Neutrophil (primary cell): ENCODE results near the gene PLA2G6.

Experiments
- H3K27ac ChIP-seq: fragments of 200-600 bp; sonication (generic); 2 replicates; pipeline ENCODE4 v1.5.1; 2016; ENCODE audit warnings: mild to moderate bottlenecking, moderate library complexity
- H3K27me3 ChIP-seq: fragments of 200-600 bp; sonication (generic); 2 replicates; pipeline ENCODE4 v1.6.0; 2016; ENCODE audit warnings: mild to moderate bottlenecking
- H3K36me3 ChIP-seq: fragments of 200-600 bp; sonication (generic); 2 replicates; pipeline ENCODE4 v1.5.1; 2017
- H3K4me1 ChIP-seq, 2 experiments: fragments of 200-600 bp in 1 of 2; sonication (generic) in 1 of 2; 1 replicate in 1 of 2; 2 replicates in 1 of 2; pipeline versions ENCODE4 v1.5.1 to v1.6.1; 2013 to 2016; ENCODE audit warnings: low read depth in 1 of 2, low read length in 1 of 2, mild to moderate bottlenecking in 1 of 2, moderate library complexity in 1 of 2; ENCODE audit not compliant: control insufficient read depth in 1 of 2, insufficient read depth in 1 of 2
- H3K4me3 ChIP-seq, 2 experiments: fragments of 200-600 bp in 1 of 2; sonication (generic) in 1 of 2; 1 replicate in 1 of 2; 2 replicates in 1 of 2; pipeline ENCODE4 v1.5.1; 2013 to 2016; ENCODE audit warnings: low read depth in 1 of 2, low read length in 1 of 2, mild to moderate bottlenecking in 1 of 2, moderate library complexity in 1 of 2
- H3K9me3 ChIP-seq: fragments of 200-600 bp; sonication (generic); 2 replicates; pipeline ENCODE4 v1.5.1; 2016
- TF ChIP-seq, protein P1 (sequence below): fragments of 200-600 bp; sonication (generic); IDR thresholded peaks from 2 replicates; pipeline ENCODE4 v1.5.1; 2016; ENCODE audit warnings: antibody characterized with exemption

PLA2G6 gene

GRCh38 chr22:38103641-38104040 lies 78.0 kb downstream of the PLA2G6 start:
- Histone ChIP-seq H3K27me3 (no peaks in the 10 kb centered on the region), H3K4me3 (no peak overlapping the region), H3K36me3 (no peaks in the 10 kb centered on the region), H3K27ac (no peak overlapping the region), H3K4me1 (no peaks in the 10 kb centered on the region), H3K9me3 (no peaks in the 10 kb centered on the region)
- TF ChIP-seq, protein P1, sequence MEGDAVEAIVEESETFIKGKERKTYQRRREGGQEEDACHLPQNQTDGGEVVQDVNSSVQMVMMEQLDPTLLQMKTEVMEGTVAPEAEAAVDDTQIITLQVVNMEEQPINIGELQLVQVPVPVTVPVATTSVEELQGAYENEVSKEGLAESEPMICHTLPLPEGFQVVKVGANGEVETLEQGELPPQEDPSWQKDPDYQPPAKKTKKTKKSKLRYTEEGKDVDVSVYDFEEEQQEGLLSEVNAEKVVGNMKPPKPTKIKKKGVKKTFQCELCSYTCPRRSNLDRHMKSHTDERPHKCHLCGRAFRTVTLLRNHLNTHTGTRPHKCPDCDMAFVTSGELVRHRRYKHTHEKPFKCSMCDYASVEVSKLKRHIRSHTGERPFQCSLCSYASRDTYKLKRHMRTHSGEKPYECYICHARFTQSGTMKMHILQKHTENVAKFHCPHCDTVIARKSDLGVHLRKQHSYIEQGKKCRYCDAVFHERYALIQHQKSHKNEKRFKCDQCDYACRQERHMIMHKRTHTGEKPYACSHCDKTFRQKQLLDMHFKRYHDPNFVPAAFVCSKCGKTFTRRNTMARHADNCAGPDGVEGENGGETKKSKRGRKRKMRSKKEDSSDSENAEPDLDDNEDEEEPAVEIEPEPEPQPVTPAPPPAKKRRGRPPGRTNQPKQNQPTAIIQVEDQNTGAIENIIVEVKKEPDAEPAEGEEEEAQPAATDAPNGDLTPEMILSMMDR: no peak

- Histone ChIP-seq H3K36me3 (no peaks in the 10 kb centered on the region), H3K4me1 (no peaks in the 10 kb centered on the region), H3K9me3 (no peaks in the 10 kb centered on the region), H3K27ac (no peak overlapping the region), H3K4me3 (no peak overlapping the region), H3K27me3 (no peaks in the 10 kb centered on the region)
- TF ChIP-seq, protein P1: no peak
Observed at GRCh38 chr22:38098410-38099249, 83.0 kb downstream of the PLA2G6 start.

DNA sequence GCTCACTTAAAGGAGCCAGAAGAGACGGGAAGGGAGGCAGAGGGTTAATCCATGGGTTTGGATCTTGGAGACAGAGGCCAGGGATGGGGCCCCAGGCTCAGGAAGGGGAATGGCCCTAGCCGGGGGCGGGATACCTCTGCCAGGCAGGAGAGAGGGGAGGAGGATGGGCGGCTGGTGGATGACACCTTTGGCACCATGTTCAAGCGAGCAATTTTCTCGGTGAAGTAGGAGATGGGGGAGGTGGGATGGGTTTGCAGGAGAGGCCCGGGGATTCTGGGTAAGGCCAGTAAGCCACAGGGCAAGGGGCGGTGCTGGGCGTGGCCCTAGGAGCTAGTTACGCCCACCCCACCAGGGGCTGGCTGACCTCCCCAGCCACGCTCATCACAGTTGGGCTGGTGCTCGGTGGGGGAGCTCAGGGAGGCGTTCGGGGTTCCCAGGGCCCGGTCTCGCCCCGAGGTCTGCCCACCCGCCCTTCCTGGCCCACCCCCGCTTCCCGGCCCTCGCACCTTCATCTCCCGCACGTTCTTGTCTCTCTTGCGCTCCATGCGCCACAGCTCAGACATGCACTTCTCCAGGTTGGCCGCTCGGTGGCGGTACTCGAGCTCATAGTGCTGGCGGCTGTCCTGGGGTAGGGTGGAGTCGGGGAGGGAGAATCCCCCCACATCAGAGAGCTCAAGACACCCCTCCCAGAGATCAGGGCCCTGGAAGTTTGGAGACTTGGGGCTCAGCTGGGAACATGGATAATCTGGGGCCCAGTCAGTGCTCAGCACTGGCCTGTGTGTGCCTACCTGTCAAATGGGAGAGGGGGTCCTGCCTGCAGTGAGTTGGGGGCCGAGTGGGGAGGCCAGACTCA lies 83.8 kb downstream of the PLA2G6 start:
- Histone ChIP-seq H3K4me1 (no peaks in the 10 kb centered on the region), H3K36me3 (no peaks in the 10 kb centered on the region), H3K27ac (no peak overlapping the region), H3K4me3 (no peak overlapping the region), H3K27me3 (no peaks in the 10 kb centered on the region), H3K9me3 (no peaks in the 10 kb centered on the region)
- TF ChIP-seq, protein P1: no peak

DNA sequence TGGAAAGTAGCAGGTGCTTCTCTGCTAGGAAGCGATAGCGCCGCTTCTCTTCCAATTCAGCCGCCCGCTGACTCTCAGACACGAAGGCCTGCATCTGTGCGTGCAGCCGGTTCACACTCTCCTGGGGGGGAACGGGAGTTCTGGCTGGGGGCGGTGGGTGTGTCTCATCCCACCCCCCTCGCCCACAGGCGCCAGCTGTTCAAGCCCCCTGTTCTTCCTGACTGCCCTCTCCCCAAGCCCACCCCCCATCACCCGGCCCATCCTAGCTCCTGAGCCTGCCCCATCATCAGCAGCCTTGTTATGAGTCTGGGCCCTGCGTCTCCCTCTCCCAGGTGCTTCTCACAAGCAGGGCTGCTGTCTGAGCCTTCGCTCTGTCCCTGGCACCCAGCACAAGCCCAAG lies 84.6 kb downstream of the PLA2G6 start:
- Histone ChIP-seq H3K4me1 (no peaks in the 10 kb centered on the region), H3K9me3 (no peaks in the 10 kb centered on the region), H3K36me3 (no peaks in the 10 kb centered on the region), H3K4me3 (no peak overlapping the region), H3K27me3 (no peaks in the 10 kb centered on the region), H3K27ac (no peak overlapping the region)
- TF ChIP-seq, protein P1: no peak

DNA sequence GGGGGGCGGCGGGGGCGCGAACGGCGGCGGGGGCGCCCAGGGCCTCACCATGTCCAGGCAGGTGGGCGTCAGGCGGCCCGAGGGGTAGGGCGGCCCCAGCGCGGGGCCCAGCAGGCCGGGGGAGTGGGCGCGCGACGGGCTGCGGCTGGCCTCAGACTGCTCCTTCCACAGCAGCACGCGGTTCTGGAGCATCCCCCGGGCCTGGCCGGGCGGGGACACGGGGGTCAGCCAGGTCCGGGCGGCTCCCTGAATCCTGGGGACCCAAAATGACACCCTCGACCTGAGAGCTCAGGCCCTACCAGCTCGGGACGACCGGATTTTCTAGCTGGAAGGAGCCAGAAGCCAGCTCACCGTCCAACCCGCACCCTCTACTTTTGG lies 92.2 kb downstream of the PLA2G6 start:
- Histone ChIP-seq H3K27me3 (peaks cover 47% of the 10 kb centered on the region), H3K9me3 (no peaks in the 10 kb centered on the region), H3K4me3 (no peak overlapping the region), H3K4me1 (no peaks in the 10 kb centered on the region), H3K36me3 (no peaks in the 10 kb centered on the region), H3K27ac (no peak overlapping the region)
- TF ChIP-seq, protein P1: no peak
